GM11168 (cell line): ENCODE measurements around the gene XPNPEP1.

Source experiments
- in situ Hi-C: fragments of 300-500 bp; cut with MboI; formaldehyde crosslinking; loops from one replicate; pipeline ENCODE4 v1.12.0; 2022; ENCODE audit warnings: low sequenced_read_pairs; ENCODE audit not compliant: unreplicated experiment

Gene XPNPEP1

DNA sequence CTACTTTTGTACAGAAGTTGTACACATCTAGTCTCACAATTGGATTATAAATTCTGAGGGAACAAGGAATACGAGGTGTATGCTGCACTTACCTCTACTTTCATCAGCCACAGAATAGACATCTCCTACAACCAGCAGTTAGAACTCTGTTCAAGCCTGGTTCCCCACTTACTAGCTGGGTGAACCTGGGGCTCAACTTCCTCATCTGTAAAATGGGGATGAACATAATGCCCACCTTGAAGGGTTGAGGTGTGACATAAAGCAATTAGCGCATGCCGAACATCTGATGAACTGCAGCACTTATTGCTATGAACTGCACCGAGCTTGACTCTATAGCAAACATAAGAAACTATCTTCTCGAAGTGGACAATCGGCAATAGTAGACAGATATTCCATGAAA, 25.3 kb downstream of the XPNPEP1 start:
- in situ Hi-C loops = no loop called here

DNA sequence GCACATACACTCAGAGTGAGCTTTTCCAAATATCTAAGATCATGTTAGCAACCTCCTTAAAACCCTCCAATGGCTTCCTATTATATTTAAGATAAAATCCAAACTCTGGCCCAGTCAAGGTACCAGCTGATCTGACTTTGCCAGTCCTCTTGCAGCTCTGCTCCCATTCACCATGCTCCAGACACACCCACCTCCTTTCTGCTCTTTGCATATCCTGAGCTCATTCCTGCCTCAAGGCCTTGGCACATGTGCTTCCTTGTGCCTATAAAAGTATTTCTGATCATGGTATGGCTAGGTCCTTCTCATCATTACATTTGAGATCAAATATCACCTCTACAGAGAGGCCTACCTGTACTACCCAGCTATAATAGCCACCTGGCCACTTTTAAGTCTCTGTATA, 27.5 kb downstream of the XPNPEP1 start:
- in situ Hi-C loops = no loop called here

DNA sequence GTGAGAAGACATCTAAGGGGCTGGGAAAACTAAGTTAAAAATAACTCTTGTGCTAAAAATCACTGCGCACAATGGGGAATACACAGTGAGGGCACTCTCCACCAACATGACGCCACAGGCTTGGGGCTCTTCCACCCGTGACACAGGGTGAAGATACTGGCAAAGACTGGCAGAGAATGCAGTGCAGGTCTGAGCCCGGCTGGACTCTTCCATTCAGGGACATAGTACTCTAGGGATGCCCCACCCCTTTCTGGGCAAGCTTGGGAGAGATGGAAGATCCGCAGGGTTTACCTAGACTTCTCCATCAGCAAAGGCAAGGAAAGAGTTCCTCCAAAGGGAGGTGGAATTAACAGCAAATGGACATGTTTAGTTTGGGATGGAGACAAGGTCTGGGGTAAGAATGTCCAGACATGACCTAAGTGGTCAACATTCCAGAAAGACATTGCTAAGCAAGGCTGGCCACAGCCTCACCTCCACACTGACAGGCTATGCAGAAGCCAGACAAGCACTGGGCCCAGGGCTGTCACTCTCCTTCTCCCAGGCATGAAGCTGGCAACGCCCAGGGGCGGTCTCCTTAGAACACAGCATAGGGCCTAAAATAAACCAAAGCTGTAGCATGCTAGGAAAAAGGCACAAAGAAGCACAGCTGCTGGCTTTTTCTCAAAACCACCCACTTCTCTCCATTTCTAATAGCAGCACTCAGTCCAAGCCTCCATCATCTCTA, 28.1 kb downstream of the XPNPEP1 start:
- in situ Hi-C loops = no loop called here

DNA sequence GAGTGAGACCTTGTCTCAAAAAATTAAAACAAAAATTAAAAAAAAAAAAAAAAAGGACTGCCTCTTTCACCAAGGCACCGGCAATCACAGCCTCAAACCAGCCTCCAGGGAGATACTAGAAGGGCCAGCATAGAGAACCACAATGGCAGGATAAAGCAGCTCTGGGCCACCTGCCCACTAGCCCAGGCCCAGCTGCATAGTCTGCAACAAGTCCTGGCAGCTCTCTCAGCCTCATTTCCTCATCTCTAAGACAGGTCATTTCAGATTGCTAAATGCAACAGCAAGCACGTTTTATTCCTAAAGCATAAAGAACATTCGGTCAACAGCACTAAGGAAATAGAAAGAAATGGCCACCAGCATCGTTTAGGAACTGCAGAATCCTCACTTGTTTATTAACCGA, 28.8 kb downstream of the XPNPEP1 start:
- in situ Hi-C loops = no loop called here

DNA sequence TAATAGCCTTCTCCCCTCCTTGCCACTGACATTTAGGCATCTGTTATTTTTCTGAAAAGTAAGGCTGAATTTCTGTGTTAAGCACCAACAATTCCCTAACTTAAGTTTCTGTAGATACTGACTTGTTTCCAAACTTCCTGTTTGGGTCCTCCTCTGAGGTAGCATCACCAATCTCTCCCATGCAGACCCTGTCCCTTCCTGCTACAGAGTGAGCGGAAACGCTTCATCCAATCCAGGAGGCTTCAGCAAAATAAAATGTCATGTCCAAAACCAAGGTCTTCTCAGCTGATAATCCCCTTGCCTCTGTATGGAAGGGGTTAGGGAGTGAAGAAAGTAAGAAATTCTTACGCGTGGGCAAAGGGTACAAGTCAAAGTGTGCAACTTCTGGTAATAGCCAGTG, 29.9 kb downstream of the XPNPEP1 start:
- in situ Hi-C loops = no loop called here

DNA sequence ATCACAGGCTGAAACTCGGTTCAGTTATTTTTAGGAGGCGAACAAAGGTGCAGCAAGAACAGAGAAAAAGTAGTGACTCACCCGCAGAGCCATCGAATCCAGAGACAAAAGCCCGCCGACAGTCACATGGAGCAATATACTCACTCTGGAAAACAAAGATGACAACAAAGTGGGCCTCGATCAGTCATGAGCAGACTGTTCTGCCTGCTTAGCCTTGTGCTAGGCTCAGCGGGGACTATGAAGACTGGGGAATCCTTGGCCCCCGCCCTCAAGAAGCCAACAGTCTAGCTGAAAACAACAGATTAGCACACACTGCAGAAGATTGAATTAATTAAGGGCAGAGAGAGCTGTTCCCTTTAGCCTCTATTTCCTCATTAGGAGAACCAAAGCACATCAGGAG, 30.4 kb downstream of the XPNPEP1 start:
- in situ Hi-C loops = no loop called here

DNA sequence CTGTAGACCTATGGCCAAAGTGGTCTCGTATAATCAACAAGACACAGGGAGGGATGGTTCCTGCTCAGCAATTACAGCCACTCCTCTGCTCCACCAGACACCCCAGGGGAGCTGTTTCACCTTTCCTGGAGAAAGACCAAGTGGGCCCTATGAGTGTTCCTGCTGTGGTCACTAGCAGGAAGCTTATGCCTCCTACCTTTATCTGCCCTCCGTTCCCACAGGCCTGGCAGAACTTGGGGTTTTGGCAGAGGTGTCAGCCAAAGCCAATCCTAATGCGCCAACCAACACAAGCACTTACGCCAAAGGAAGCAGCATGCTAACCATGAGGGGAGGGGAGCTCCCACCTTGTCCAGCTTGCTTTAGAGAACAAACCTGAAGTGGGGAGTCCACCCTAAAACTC, 31.2 kb downstream of the XPNPEP1 start:
- in situ Hi-C loops = no loop called here

DNA sequence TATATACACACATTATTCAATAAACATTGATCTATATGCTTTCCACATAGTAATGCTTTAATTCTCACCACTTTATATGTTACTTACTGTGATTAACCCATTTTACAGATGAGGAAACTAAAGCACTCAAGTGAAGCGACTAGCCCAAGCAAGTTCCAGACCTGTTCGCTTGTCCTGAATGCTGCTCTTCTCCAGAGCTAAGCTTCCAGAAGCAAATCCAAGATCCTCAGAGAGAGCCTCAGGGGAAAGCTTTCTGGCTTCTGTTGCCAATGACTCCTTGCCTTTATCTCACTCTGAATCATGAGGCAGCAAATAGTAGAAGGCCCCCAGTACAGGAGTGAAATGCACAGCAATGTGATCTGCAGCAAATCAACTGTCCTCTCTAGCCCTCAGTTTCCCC, 32.2 kb downstream of the XPNPEP1 start:
- in situ Hi-C loops = no loop called here

DNA sequence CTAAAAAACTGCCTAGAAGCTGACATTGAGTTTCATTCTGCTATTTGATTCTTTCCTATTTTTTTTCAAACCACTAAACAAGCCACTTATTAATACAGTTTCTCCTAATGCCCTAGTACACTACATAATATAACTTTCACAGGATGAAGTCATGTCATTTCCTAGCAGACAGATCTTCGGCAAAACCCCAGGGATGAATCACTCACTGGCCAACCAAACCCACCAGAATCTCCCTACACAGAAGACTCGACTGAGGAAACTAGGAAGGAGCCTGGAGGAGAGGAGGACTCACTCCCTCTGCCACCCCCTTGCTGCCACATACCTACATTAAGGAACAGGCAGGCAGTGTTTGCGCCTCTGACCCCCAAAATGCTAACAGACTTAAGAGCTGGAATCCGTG, 33.4 kb downstream of the XPNPEP1 start:
- in situ Hi-C loops = no loop called here

DNA sequence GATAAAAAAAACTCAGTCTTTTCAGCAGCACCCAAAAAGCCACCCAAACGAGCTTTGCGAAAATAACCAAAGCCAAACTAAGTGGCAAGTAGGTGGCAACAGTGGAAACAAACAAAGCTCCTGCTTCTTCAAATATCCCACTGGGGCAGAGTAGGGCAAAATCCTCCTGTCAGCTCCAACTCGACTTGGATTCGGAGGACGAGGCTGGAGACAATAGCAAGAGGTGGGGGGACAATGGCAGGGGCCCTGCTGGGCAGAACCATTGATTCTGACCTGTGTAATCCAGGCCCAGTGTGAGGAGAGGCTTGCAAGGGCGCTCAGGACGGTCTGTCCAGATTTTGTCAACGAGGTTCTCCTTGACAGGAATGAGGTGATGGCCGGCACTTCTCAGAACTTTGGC, 35.5 kb downstream of the XPNPEP1 start:
- in situ Hi-C loops = no loop called here

DNA sequence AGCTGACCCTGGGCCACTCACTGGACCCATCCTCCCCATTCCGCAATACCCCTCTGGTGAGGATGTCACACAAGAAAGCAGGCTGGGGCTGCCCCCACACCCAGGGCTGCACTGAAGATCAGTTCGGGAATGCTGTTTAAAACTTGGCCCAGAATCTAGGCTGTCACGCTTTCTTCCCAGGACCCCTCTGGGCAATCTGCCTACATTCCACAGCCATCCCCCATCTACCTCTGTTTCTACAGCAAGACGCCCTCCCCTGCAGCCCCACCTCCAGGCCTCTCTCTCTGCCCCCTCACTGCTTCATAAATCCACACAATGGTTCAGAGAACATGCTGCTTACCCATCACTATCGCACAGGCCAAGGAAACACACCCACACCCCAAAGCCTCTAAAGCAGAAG, 36.1 kb downstream of the XPNPEP1 start:
- in situ Hi-C loops = no loop called here

DNA sequence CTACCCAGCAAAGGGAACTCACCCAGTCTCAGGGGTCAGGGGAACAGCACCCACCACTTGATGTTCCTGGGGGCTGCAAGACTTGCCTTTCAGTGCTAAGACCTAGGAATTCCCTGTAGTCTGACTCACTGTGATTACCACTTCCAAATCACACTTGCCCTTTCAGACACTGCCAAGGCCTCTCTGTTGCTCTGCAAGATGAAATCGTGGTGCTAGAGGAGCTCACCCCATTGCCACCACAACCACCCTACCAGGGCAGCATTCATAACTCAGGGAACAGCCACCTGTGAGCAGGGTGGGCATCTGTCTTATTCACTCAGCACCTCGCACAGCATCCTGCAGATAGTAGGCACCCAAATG, 36.5 kb downstream of the XPNPEP1 start:
- in situ Hi-C loops = no loop called here

DNA sequence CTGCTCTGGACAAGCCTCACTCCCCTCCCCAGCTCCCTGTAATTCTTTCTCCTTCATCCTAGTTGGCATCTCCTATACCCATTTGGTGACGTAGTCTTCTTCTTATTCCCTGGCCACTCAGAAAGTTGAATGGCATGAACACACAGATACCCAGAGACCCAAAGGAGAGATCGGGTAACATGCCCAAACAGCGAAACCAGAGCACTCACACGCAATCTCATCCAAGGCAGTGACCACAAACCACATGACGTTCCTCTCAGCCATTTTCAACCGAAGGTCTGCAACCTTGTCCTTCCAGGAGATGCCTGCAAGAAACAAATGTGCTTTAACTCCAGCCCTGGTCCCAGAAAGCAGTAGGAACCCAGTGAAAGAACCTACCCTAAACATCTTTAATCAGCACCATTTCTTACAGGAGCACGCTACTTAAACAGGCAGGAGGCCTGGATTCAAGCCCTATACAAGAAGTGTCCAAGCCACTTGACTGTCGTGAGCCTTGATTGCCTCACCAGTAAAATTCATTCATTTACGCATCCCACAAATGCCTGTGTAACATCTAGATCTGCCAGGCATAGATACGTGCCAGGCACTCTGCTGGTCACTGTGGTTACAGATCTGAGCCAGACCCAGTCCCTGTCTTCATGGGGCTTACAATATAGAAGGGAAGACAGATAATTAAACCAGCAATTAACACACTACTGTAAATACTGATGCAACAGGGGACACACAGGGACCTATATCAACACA, 37.1 kb downstream of the XPNPEP1 start:
- in situ Hi-C loops = no loop called here

DNA sequence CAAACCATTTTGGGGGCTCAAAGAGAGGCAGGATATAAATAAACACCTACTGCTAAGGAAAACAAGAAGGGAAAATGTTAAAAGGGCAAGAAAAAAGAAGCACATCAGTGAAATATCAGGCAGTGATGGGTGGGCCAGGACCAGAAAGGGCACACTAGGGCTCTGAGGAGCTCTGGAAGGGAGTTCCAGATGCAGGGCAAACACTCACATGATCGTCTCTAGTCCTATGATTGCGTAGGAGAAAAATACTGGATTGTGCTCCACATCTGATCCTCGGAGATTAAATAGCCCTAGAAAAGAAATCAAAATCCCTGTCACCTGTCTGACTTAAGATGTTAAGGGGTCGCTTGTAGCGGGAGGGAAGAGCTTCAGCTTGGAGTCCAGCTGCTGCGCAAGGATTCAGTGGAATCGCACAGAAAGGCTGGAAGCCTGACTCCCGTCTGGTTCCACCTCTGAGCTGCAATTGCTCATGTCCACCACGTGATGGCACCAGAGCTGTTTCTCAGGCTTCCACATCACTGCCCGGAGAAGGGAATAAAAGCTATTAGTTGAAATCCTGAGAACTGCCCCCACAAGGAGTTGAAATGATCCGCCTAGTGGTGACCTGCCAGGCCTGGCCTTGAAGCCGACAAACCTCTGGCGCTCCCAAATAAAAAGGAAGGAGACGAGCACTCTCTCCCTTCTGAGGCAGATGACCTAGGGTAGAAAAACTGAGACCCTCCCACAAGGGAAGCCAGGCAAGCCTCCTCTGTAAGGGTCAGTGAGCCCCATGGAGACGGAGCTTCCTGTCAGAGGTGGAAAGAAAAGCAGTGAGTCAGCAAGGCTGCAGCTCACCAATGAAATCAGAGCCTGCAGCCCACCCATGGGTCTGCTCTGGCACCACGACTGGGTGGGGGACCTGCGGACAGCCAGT, 39.2 kb downstream of the XPNPEP1 start:
- in situ Hi-C loops = no loop called here

DNA sequence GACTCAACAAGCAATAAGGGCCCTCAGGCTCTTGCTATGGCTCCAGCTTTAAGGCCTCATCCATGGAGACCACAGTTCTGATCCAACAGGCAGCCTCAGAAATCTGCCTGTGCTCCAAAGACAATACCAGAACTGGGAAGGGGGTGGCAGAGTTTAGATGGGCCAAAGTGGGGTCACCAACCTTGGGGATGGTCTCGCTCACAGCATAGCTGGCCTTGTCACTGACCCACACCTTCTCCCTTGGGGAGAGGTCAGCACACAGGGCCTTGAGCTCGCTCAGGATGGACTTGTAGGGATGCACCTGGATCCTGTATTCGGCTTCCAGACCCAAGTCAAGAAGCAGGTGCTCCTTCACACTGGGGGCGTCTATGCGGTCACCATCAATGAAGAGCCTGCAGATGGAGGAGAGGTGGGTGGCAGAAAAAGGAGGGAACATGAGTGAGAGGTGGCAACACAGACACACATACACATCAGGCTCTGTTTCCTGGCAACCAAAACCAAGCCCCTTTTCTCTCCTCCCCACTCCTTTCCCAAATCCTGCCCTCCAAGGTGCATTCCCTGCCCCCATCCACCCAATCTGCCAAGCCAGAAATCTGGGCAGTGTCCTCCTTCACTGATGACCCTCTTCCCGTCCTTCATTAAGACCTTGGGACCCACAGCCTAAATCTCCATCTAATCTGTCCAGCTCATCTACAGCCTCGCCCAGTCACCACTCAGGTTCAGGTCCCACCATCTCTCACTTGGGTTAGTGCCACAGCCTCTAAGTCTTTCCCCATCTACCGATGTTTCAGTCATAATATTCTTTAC, 40.9 kb downstream of the XPNPEP1 start:
- in situ Hi-C loops = no loop called here

DNA sequence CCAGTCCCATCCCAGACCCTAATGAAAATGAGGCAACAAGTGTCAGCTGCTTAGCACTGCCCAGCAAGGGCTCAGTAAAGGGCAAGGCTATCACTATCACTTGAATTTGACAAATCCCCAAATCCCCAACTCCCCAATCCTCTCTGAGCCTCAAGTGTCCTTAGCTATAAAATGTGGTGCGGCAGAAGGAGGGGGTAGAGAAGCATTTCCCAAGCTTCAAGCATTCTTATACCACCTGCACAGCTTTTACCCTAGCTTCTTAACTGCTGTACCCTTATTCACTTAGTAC, 41.6 kb downstream of the XPNPEP1 start:
- in situ Hi-C loops = no loop called here

DNA sequence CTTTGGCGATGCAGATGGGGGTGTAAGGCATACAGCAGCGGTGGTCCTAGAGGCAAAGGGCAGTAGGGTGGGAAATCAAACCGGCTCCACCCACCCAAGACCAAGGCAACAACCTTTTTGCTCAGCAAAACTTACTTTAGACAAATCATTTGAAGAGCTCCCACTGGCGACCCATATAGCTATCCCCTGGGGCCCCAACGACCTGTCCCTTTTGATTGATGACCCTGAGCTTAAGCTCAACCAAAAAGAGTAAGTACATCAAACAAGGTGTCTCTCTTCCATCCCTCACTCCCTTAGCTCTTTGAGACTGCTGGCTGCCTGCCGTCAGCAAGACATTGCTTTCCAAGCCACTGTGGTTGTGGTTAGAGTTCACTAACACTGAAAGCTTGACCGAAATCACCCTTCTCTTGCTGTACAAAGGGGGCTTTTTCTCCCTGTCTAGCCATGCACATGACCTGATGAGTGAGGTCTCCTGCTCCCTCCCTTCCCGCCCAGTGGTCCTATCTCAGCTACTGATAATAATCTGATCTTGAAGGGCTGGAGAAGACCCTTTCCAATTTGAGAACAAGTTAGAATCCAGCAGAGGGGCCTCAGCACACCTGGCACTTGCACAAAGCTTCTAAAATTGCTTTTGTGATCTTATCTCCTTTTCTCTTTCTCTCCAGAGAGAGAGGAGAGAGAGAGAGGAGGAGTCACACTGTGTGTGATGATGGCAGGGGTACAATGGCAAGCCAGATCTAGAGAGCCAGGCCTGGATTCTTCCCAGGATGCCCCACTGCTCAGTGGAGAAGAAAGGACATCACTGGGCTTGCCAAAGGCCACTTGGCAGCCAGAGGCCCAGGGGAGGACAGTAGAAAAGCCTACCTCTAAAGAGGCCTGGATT, 42.2 kb downstream of the XPNPEP1 start:
- in situ Hi-C loops = no loop called here

DNA sequence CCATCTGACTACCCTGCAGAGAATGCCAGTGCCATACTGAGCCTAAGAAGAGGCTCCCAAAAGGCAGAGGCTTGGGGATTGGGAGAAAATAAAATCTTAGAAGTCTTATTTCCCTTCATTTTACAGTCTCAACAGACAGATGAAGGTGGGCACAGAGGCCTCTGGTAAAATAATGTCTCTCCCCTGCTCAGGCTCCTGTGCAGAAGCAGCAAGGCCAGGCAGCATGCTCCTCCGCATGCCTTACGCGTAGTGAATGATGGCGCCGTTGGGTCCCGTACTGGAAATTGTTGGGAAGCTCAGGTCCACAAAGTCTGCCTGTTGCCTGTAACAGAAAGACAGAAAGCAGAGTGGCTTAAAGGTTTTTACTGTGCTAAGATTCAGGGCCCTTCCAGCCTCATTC, 45.8 kb downstream of the XPNPEP1 start:
- in situ Hi-C loops = no loop called here
